Ishikawa (cell line): ENCODE data around the gene CNPPD1.

Source experiments
- EP300 ChIP-seq: IDR thresholded peaks from 2 replicates; pipeline ENCODE4 v1.6.1; 2012; ENCODE audit warnings: borderline replicate concordance
- FOXM1 ChIP-seq: IDR thresholded peaks from 2 replicates; pipeline ENCODE4 v1.6.1; 2012; ENCODE audit warnings: low read depth, borderline replicate concordance
- TAF1 ChIP-seq: IDR thresholded peaks from 2 replicates; pipeline ENCODE4 v1.6.1; 2012; ENCODE audit warnings: low read depth, mild to moderate bottlenecking
- YY1 ChIP-seq: IDR thresholded peaks from 2 replicates; pipeline ENCODE4 v1.6.1; 2012; ENCODE audit warnings: low read depth
- TF ChIP-seq, protein P1 (sequence below): IDR thresholded peaks from 2 replicates; pipeline ENCODE4 v1.6.1; 2012; ENCODE audit warnings: low read depth, mild to moderate bottlenecking
- TF ChIP-seq, protein P2 (sequence below): IDR thresholded peaks from 2 replicates; pipeline ENCODE4 v1.6.1; 2012
- TF ChIP-seq, protein P3 (sequence below): IDR thresholded peaks from 2 replicates; pipeline ENCODE4 v1.6.1; 2012

DNA sequence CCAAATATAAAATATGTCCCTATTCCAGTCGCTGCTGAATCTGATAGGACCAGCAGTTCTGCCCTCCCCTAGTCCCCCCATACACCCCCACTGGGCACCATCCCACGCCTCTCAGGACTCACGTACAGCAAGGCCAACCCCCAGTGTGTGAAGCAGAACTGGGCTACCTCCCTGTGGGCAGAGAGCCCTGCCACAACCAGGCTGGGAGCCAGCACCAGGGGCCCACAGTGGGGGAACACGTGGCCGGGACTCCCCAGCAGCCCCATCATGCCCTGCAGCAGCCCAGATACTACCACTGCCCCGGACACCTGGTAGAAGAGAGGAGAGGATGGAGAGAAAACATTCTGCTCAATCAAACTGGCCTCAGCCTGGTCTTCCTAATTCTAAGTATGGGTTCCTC, 8.2 kb downstream of the CNPPD1 start:
- TF ChIP-seq FOXM1 (no peak), YY1 (no peak), TAF1 (no peak), EP300 (no peak)
- TF ChIP-seq, protein P1, sequence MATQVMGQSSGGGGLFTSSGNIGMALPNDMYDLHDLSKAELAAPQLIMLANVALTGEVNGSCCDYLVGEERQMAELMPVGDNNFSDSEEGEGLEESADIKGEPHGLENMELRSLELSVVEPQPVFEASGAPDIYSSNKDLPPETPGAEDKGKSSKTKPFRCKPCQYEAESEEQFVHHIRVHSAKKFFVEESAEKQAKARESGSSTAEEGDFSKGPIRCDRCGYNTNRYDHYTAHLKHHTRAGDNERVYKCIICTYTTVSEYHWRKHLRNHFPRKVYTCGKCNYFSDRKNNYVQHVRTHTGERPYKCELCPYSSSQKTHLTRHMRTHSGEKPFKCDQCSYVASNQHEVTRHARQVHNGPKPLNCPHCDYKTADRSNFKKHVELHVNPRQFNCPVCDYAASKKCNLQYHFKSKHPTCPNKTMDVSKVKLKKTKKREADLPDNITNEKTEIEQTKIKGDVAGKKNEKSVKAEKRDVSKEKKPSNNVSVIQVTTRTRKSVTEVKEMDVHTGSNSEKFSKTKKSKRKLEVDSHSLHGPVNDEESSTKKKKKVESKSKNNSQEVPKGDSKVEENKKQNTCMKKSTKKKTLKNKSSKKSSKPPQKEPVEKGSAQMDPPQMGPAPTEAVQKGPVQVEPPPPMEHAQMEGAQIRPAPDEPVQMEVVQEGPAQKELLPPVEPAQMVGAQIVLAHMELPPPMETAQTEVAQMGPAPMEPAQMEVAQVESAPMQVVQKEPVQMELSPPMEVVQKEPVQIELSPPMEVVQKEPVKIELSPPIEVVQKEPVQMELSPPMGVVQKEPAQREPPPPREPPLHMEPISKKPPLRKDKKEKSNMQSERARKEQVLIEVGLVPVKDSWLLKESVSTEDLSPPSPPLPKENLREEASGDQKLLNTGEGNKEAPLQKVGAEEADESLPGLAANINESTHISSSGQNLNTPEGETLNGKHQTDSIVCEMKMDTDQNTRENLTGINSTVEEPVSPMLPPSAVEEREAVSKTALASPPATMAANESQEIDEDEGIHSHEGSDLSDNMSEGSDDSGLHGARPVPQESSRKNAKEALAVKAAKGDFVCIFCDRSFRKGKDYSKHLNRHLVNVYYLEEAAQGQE, result no peak
- TF ChIP-seq, protein P2, sequence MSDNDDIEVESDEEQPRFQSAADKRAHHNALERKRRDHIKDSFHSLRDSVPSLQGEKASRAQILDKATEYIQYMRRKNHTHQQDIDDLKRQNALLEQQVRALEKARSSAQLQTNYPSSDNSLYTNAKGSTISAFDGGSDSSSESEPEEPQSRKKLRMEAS, result no peak
- TF ChIP-seq, protein P3, sequence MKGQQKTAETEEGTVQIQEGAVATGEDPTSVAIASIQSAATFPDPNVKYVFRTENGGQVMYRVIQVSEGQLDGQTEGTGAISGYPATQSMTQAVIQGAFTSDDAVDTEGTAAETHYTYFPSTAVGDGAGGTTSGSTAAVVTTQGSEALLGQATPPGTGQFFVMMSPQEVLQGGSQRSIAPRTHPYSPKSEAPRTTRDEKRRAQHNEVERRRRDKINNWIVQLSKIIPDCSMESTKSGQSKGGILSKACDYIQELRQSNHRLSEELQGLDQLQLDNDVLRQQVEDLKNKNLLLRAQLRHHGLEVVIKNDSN, result no peak
